Uterus (tissue), 2 donors: ENCODE data around the gene TM9SF2.

Experiments
- POLR2A ChIP-seq, 2 donors: fragments of 450-650 bp; IDR thresholded peaks; one replicate each; pipeline ENCODE4 v1.6.1; 2016; ENCODE audit warnings: antibody characterized with exemption in 2 of 2, mild to moderate bottlenecking in 1 of 2, moderate library complexity in 1 of 2
- TF ChIP-seq, protein P1 (sequence below), 4 experiments: fragments of 200-600 bp in 2 of 4; fragments of 450-650 bp in 2 of 4; sonication (generic) in 2 of 4; IDR thresholded peaks; one replicate each; pipeline ENCODE4 v1.5.1; 2016 to 2019; ENCODE audit warnings: antibody characterized with exemption in 4 of 4, mild to moderate bottlenecking in 2 of 4, moderate library complexity in 1 of 4

DNA sequence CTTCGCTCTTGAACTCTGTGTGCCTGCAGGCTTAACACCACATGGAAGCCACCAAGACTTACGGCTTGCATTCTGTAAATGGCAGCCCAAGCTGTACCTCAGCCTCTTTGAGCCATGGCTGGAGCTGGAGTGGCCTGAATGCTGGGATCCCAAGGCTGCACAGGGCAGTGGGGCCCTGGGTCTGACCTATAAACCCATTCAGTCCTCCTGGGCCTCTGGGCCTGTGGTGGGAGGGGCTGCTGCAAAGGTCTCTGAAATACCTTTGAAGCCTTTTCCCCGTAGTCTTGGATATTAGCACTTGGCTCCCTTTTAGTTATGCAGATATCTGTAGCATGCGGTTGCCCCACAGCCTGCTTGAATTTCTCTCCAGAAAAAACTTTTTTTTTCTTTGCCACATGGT, 8.2 kb downstream of the TM9SF2 start:
- TF ChIP-seq, protein P1, sequence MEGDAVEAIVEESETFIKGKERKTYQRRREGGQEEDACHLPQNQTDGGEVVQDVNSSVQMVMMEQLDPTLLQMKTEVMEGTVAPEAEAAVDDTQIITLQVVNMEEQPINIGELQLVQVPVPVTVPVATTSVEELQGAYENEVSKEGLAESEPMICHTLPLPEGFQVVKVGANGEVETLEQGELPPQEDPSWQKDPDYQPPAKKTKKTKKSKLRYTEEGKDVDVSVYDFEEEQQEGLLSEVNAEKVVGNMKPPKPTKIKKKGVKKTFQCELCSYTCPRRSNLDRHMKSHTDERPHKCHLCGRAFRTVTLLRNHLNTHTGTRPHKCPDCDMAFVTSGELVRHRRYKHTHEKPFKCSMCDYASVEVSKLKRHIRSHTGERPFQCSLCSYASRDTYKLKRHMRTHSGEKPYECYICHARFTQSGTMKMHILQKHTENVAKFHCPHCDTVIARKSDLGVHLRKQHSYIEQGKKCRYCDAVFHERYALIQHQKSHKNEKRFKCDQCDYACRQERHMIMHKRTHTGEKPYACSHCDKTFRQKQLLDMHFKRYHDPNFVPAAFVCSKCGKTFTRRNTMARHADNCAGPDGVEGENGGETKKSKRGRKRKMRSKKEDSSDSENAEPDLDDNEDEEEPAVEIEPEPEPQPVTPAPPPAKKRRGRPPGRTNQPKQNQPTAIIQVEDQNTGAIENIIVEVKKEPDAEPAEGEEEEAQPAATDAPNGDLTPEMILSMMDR (IDR thresholded peaks at IDR 0.05): no peak
- TF ChIP-seq POLR2A (IDR thresholded peaks at IDR 0.05): no peak
